Ascending aorta (tissue), 2 donors: ENCODE results near the gene UNG. TPM values are rescaled to one million over a fixed set of nuclear protein-coding genes. Genes with fewer than 3 reads are reported as not detected.

ENCODE experiments used
- DNase-seq, 2 donors: peaks; one replicate each; pipeline ENCODE4 v3.0.0-alpha.2; 2019; ENCODE audit warnings: low spot score in 2 of 2
- H3K27ac ChIP-seq, 2 donors: fragments of 200-600 bp; sonication (generic); one replicate each; pipeline ENCODE4 v1.5.1; 2016 to 2017; ENCODE audit warnings: mild to moderate bottlenecking in 1 of 2
- H3K27me3 ChIP-seq: fragments of 200-600 bp; sonication (generic); one replicate; pipeline ENCODE4 v1.5.1; 2017
- H3K36me3 ChIP-seq, 2 donors: fragments of 200-600 bp; sonication (generic); one replicate each; pipeline ENCODE4 v1.5.1; 2016
- H3K4me1 ChIP-seq, 2 donors: fragments of 200-600 bp; sonication (generic); one replicate each; pipeline ENCODE4 v1.5.1; 2016 to 2017; ENCODE audit warnings: mild to moderate bottlenecking in 1 of 2
- H3K4me3 ChIP-seq, 2 donors: fragments of 200-600 bp; sonication (generic); one replicate each; pipeline ENCODE4 v1.5.1; 2016 to 2017; ENCODE audit warnings: mild to moderate bottlenecking in 1 of 2
- H3K9me3 ChIP-seq, 2 donors: fragments of 200-600 bp; sonication (generic); one replicate each; pipeline ENCODE4 v1.5.1; 2016
- CTCF ChIP-seq, 3 experiments: fragments of 200-600 bp in 2 of 3; fragments of 450-650 bp in 1 of 3; sonication (generic) in 2 of 3; IDR thresholded peaks; one replicate each; pipeline ENCODE4 v1.5.1; 2016 to 2019; ENCODE audit warnings: antibody characterized with exemption in 3 of 3, mild to moderate bottlenecking in 1 of 3, moderate library complexity in 1 of 3
- intact Hi-C: fragments of 100-400 bp; cut with DNase I; formaldehyde crosslinking; loops from one replicate; pipeline ENCODE4 v1.15.1; 2023
- total RNA-seq: library from RNA; depleted of rRNA; stranded (reverse); fragments of >200 nt; gene quantifications from one replicate; pipeline ENCODE4 v1.1.0, GENCODE V29; 2016

The UNG gene
- total RNA-seq, 1 donor from 2014 or later: 42.4 TPM

GRCh38 chr12:109153821-109154441 lies 56.5 kb downstream of the UNG start:
- Histone ChIP-seq H3K9me3 (no peaks in the 10 kb centered on the region), H3K36me3 (no peaks in the 10 kb centered on the region), H3K4me3 (peak overlapping the region; percentile 76 to 94), H3K27me3 (no peaks in the 10 kb centered on the region), H3K4me1 (peaks cover 0 to 4% of the 10 kb centered on the region in 2 donors), H3K27ac (peak overlapping the region; percentile 77 to 86)
- DNase-seq: peak in 1 of 2 donors; percentile 61
- intact Hi-C loops: loop anchor here (1.0 to 10.0 kb wide), 3 partner anchors 43 to 592 kb away; partner anchors contain the start of genes ISCU, KCTD10, SART3 and UBE3B
- TF ChIP-seq CTCF (IDR thresholded peaks at IDR 0.05): no peak

GRCh38 chr12:109154451-109155438 lies 57.3 kb downstream of the UNG start:
- H3K4me3 ChIP-seq: peak overlapping the region; percentile 76 to 94
- intact Hi-C loops: loop anchor here (1.0 to 10.0 kb wide), 3 partner anchors 43 to 592 kb away; partner anchors contain the start of genes ISCU, KCTD10, SART3 and UBE3B
- no peaks in the 10 kb centered on the region for H3K36me3 ChIP-seq
- H3K27ac ChIP-seq: peak overlapping the region; percentile 77 to 86
- TF ChIP-seq CTCF (IDR thresholded peaks at IDR 0.05): peak in 1 of 3 experiments; percentile 4
- no peaks in the 10 kb centered on the region for H3K27me3 ChIP-seq
- H3K9me3 ChIP-seq: no peaks in the 10 kb centered on the region
- DNase-seq: peak; percentile 63 to 90
- H3K4me1 ChIP-seq: peaks cover 0 to 4% of the 10 kb centered on the region in 2 donors

- no peaks in the 10 kb centered on the region for H3K36me3 ChIP-seq
- no peak overlapping the region for H3K4me3 ChIP-seq
- H3K4me1 ChIP-seq: peaks cover 0 to 4% of the 10 kb centered on the region in 2 donors
- no peaks in the 10 kb centered on the region for H3K27me3 ChIP-seq
- no peak for TF ChIP-seq CTCF (IDR thresholded peaks at IDR 0.05)
- DNase-seq: peak in 1 of 2 donors; percentile 50
- intact Hi-C loops: loop anchor here (10.0 kb wide), 1 partner anchor 319 kb away; the partner anchor contains the start of genes KCTD10 and UBE3B
- no peak overlapping the region for H3K27ac ChIP-seq
- H3K9me3 ChIP-seq: no peaks in the 10 kb centered on the region
Measured at GRCh38 chr12:109156036-109156435, 58.6 kb downstream of the UNG start.

- Histone ChIP-seq H3K4me1 (peaks cover 0 to 4% of the 10 kb centered on the region in 2 donors), H3K36me3 (no peaks in the 10 kb centered on the region), H3K4me3 (no peak overlapping the region), H3K27ac (no peak overlapping the region), H3K9me3 (no peaks in the 10 kb centered on the region), H3K27me3 (no peaks in the 10 kb centered on the region)
- intact Hi-C loops: loop anchor here (10.0 kb wide), 1 partner anchor 318 kb away; the partner anchor contains the start of genes KCTD10 and UBE3B
- peak in 1 of 2 donors; percentile 30 for DNase-seq
- no peak for TF ChIP-seq CTCF (IDR thresholded peaks at IDR 0.05)
Measured at GRCh38 chr12:109156586-109156985, 59.2 kb downstream of the UNG start.

- H3K4me3 ChIP-seq: no peak overlapping the region
- peaks cover 0 to 4% of the 10 kb centered on the region in 2 donors for H3K4me1 ChIP-seq
- no peak for TF ChIP-seq CTCF (IDR thresholded peaks at IDR 0.05)
- H3K9me3 ChIP-seq: no peaks in the 10 kb centered on the region
- intact Hi-C loops: loop anchor here (10.0 kb wide), 1 partner anchor 317 kb away; the partner anchor contains the start of genes KCTD10 and UBE3B
- no peak for DNase-seq
- H3K36me3 ChIP-seq: no peaks in the 10 kb centered on the region
- H3K27ac ChIP-seq: peak overlapping the region; percentile 17 to 41
- H3K27me3 ChIP-seq: no peaks in the 10 kb centered on the region
Measured at GRCh38 chr12:109157986-109158385, 60.6 kb downstream of the UNG start.
